ENCODE data around the gene FAM117B.

GRCh38 chr2:202771336-202771735 lies 136.6 kb downstream of the FAM117B start:
- no peak for TF ChIP-seq CTCF (IDR thresholded peaks at IDR 0.05; ENCODE audit: low read depth, low read length)
- TF ChIP-seq MAX (IDR thresholded peaks at IDR 0.05; ENCODE audit: low read depth, low read length), result no peak
- no peak for TF ChIP-seq MYC (IDR thresholded peaks at IDR 0.05; ENCODE audit: low read depth, low read length)
